Mesenchymal stem cell (in vitro differentiated cells and primary cell): Measurements from ENCODE around the gene SYT14.
"Not testable (repeated sequence)": the region's sequence is repeated elsewhere in the genome, so short reads cannot be mapped to it uniquely, and the experiment has no call there.

Source experiments
- DNase-seq: peaks from one replicate; pipeline ENCODE4 v3.0.0-alpha.2; 2013
- H2AFZ ChIP-seq: one replicate; pipeline ENCODE4 v1.6.1; 2013; ENCODE audit warnings: low read depth, mild to moderate bottlenecking, control low read depth, inconsistent platforms, low read length, moderate library complexity
- H2AK5ac ChIP-seq: 2 replicates; pipeline ENCODE4 v1.6.1; 2013; ENCODE audit warnings: low read length, moderate library complexity, mild to moderate bottlenecking, inconsistent platforms; ENCODE audit not compliant: severe bottlenecking
- H2BK120ac ChIP-seq: one replicate; pipeline ENCODE4 v1.6.1; 2013; ENCODE audit warnings: low read depth, mild to moderate bottlenecking, inconsistent platforms, low read length, moderate library complexity
- H2BK12ac ChIP-seq, 2 experiments: one replicate each; pipeline ENCODE4 v1.6.1; 2013; ENCODE audit warnings: inconsistent platforms in 2 of 2, low read length in 2 of 2, mild to moderate bottlenecking in 2 of 2, moderate library complexity in 2 of 2, control low read depth in 1 of 2
- H2BK15ac ChIP-seq: one replicate; pipeline ENCODE4 v1.6.1; 2013; ENCODE audit warnings: mild to moderate bottlenecking, low read depth, inconsistent platforms; ENCODE audit not compliant: poor library complexity, severe bottlenecking
- H2BK5ac ChIP-seq: 2 replicates; pipeline ENCODE4 v1.6.1; 2013; ENCODE audit warnings: low read depth, mild to moderate bottlenecking, low read length, control low read depth, inconsistent platforms; ENCODE audit not compliant: poor library complexity, severe bottlenecking
- H3K14ac ChIP-seq, 2 experiments: one replicate each; pipeline ENCODE4 v1.6.1; 2013; ENCODE audit warnings: inconsistent platforms in 2 of 2, low read length in 2 of 2, control low read depth in 1 of 2, mild to moderate bottlenecking in 1 of 2, moderate library complexity in 1 of 2
- H3K18ac ChIP-seq, 2 experiments: one replicate each; pipeline ENCODE4 v1.6.1; 2013; ENCODE audit warnings: inconsistent platforms in 2 of 2, low read length in 2 of 2, control low read depth in 1 of 2, low read depth in 1 of 2, mild to moderate bottlenecking in 1 of 2
- H3K23ac ChIP-seq, 2 experiments: one replicate each; pipeline ENCODE4 v1.6.1; 2013; ENCODE audit warnings: inconsistent platforms in 2 of 2, low read length in 2 of 2, mild to moderate bottlenecking in 2 of 2, moderate library complexity in 2 of 2, control low read depth in 1 of 2
- H3K27ac ChIP-seq: 2 replicates; pipeline ENCODE4 v1.5.1; 2013; ENCODE audit warnings: mild to moderate bottlenecking, moderate library complexity, low read length, control low read depth, inconsistent platforms; ENCODE audit not compliant: poor library complexity, severe bottlenecking
- H3K27me3 ChIP-seq, 2 experiments: 2 replicates each; pipeline versions ENCODE4 v1.6.1 to v1.7.0; 2013; ENCODE audit warnings: low read length in 2 of 2, mild to moderate bottlenecking in 2 of 2, moderate library complexity in 2 of 2, control low read depth in 1 of 2, inconsistent platforms in 1 of 2; ENCODE audit not compliant: control insufficient read depth in 1 of 2, insufficient read depth in 1 of 2
- H3K36me3 ChIP-seq, 2 experiments: 2 replicates each; pipeline versions ENCODE4 v1.6.1 to v1.7.0; 2013; ENCODE audit warnings: low read length in 2 of 2, control low read depth in 1 of 2, inconsistent platforms in 1 of 2, low read depth in 1 of 2, mild to moderate bottlenecking in 1 of 2; ENCODE audit not compliant: insufficient read depth in 2 of 2, control insufficient read depth in 1 of 2
- H3K4ac ChIP-seq, 2 experiments: one replicate each; pipeline ENCODE4 v1.6.1; 2013; ENCODE audit warnings: inconsistent platforms in 2 of 2, low read length in 2 of 2, mild to moderate bottlenecking in 2 of 2, moderate library complexity in 2 of 2, control low read depth in 1 of 2, low read depth in 1 of 2
- H3K4me1 ChIP-seq: 2 replicates; pipeline ENCODE4 v1.6.1; 2013; ENCODE audit warnings: low read depth, low read length, control low read depth; ENCODE audit not compliant: control insufficient read depth, insufficient read depth
- H3K4me2 ChIP-seq: 2 replicates; pipeline ENCODE4 v1.6.1; 2013; ENCODE audit warnings: low read length, mild to moderate bottlenecking, inconsistent platforms; ENCODE audit not compliant: poor library complexity, severe bottlenecking
- H3K4me3 ChIP-seq, 2 experiments: 2 replicates each; pipeline versions ENCODE4 v1.5.1 to v1.7.0; 2013; ENCODE audit warnings: low read length in 2 of 2, mild to moderate bottlenecking in 2 of 2, control low read depth in 1 of 2, low read depth in 1 of 2; ENCODE audit not compliant: insufficient read depth in 1 of 2
- H3K79me1 ChIP-seq: replicated peaks from 2 replicates; pipeline ENCODE4 v1.6.1; 2013; ENCODE audit warnings: mild to moderate bottlenecking, control low read depth, low read length, inconsistent platforms; ENCODE audit not compliant: poor library complexity, severe bottlenecking
- H3K9ac ChIP-seq: 2 replicates; pipeline ENCODE4 v1.7.0; 2013; ENCODE audit warnings: mild to moderate bottlenecking, low read length, moderate library complexity
- H3K9me3 ChIP-seq: 2 replicates; pipeline ENCODE4 v1.7.0; 2013; ENCODE audit warnings: mild to moderate bottlenecking, low read length; ENCODE audit not compliant: control insufficient read depth
- H4K8ac ChIP-seq: one replicate; pipeline ENCODE4 v1.6.1; 2013; ENCODE audit warnings: inconsistent platforms, mild to moderate bottlenecking, low read length, moderate library complexity
- H4K91ac ChIP-seq: one replicate; pipeline ENCODE4 v1.6.1; 2013; ENCODE audit warnings: mild to moderate bottlenecking, low read length, inconsistent platforms
- WGBS: methylation state at CpG from one replicate; pipeline ENCODE4 v1.1.7; 2013; ENCODE audit warnings: mixed read lengths; 5-methylcytosine and 5-hydroxymethylcytosine counted together

Gene SYT14

DNA sequence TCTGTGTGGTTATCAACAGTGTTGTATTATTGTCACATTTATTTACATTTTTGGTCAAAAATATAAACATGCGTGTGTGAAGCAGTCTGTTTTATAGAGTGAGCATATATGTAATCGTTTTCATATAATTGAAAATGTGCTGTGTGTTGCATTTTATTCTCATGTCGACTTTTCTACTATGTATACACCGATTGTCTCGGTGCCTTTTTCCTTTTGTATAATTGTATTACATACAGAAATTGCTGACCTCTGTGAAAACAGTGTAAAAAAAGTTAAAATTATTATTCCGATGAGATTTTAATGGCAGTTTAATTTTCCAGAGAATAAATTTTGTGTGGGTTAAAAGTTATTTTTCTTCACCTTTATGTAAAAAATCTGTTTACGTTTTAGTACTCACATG is 232.2 kb downstream of the SYT14 start:
- Histone ChIP-seq H3K27me3 (no peaks in the 10 kb centered on the region), H3K4me2 (no peak overlapping the region), H2BK12ac (no peak overlapping the region), H3K14ac (no peak overlapping the region), H3K4me1 (no peaks in the 10 kb centered on the region), H2BK15ac (no peak overlapping the region), H2BK5ac (no peak overlapping the region), H2BK120ac (no peak overlapping the region), H3K4ac (no peak overlapping the region), H3K36me3 (no peaks in the 10 kb centered on the region), H3K79me1 (no peaks in the 10 kb centered on the region), H4K8ac (no peak overlapping the region), H3K27ac (no peak overlapping the region), H3K9me3 (no peaks in the 10 kb centered on the region), H3K18ac (no peak overlapping the region), H3K4me3 (no peak overlapping the region), H3K9ac (no peak overlapping the region), H4K91ac (no peak overlapping the region), H2AFZ (no peak overlapping the region), H3K23ac (no peak overlapping the region), H2AK5ac (no peak overlapping the region)
- 46% methylated on average over 3 of the region's 7 CpGs for WGBS
- peak; percentile 57 for DNase-seq

DNA sequence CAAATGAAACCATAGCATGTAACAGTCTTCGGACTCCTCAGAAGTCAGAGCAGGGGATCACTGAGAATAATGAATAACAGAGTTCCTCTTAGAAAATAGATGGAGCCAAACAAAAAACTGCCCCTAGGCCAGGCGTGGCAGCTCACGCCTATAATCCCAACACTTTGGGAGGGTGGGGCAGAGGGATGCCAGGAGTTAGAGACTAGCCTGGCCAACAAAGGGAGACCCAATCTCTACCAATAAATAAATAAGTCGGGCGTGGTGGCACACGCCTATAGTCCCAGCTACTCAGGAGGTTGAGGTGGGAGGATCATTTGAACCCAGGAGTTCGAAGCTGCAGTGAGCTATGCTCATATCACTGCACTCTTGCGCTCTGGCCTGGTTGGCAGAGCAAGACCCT is 236.1 kb downstream of the SYT14 start:
- H3K4me1 ChIP-seq: no peaks in the 10 kb centered on the region
- no peak overlapping the region for H3K9ac ChIP-seq
- H4K91ac ChIP-seq: no peak overlapping the region
- H3K14ac ChIP-seq: no peak overlapping the region
- H3K27ac ChIP-seq: no peak overlapping the region
- H3K79me1 ChIP-seq: no peaks in the 10 kb centered on the region
- DNase-seq: no peak
- H2BK120ac ChIP-seq: no peak overlapping the region
- H3K4ac ChIP-seq: no peak overlapping the region
- H3K27me3 ChIP-seq: no peaks in the 10 kb centered on the region
- H3K4me3 ChIP-seq: no peak overlapping the region
- H2BK12ac ChIP-seq: no peak overlapping the region
- no peak overlapping the region for H4K8ac ChIP-seq
- H2AK5ac ChIP-seq: no peak overlapping the region
- H2AFZ ChIP-seq: no peak overlapping the region
- H3K23ac ChIP-seq: no peak overlapping the region
- no peak overlapping the region for H3K4me2 ChIP-seq
- no peaks in the 10 kb centered on the region for H3K36me3 ChIP-seq
- no peak overlapping the region for H2BK5ac ChIP-seq
- WGBS: over 99% methylated on average over 8 of the region's 8 CpGs
- no peaks in the 10 kb centered on the region for H3K9me3 ChIP-seq
- no peak overlapping the region for H3K18ac ChIP-seq
- no peak overlapping the region for H2BK15ac ChIP-seq

DNA sequence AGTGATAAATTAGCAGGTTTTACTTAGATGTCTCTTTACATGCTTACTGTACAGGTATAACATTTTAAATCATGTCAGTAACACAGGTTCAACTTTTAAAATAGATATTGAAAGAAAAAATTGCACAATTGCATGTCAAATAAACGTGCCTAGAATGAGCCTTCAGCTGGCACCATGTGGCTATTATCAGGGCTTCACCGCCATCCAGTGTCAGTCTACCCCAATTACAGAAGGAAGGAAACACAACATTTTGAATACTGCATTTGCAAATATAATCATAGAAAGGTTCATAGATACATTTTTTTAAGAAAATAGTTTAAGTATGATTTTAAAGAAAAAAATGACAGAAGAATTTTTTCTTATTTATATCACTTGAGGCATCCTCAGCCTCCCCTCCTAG is 247.0 kb downstream of the SYT14 start:
- H3K27ac ChIP-seq: no peak overlapping the region
- no peak for DNase-seq
- no peak overlapping the region for H2BK5ac ChIP-seq
- H3K14ac ChIP-seq: no peak overlapping the region
- no peak overlapping the region for H3K4me2 ChIP-seq
- no peak overlapping the region for H3K9ac ChIP-seq
- H3K4ac ChIP-seq: no peak overlapping the region
- no peak overlapping the region for H2BK120ac ChIP-seq
- H3K4me1 ChIP-seq: peaks cover 3% of the 10 kb centered on the region
- no peak overlapping the region for H2BK15ac ChIP-seq
- H3K18ac ChIP-seq: no peak overlapping the region
- H3K4me3 ChIP-seq: no peak overlapping the region
- no peak overlapping the region for H2BK12ac ChIP-seq
- H3K27me3 ChIP-seq: peaks cover 0 to 7% of the 10 kb centered on the region in 2 experiments
- no peak overlapping the region for H2AFZ ChIP-seq
- no peak overlapping the region for H4K8ac ChIP-seq
- no peak overlapping the region for H2AK5ac ChIP-seq
- H3K36me3 ChIP-seq: no peaks in the 10 kb centered on the region
- no peak overlapping the region for H4K91ac ChIP-seq
- no peak overlapping the region for H3K23ac ChIP-seq
- H3K79me1 ChIP-seq: no peaks in the 10 kb centered on the region
- WGBS: 77% methylated on average over 2 of the region's 2 CpGs
- H3K9me3 ChIP-seq: no peaks in the 10 kb centered on the region

DNA sequence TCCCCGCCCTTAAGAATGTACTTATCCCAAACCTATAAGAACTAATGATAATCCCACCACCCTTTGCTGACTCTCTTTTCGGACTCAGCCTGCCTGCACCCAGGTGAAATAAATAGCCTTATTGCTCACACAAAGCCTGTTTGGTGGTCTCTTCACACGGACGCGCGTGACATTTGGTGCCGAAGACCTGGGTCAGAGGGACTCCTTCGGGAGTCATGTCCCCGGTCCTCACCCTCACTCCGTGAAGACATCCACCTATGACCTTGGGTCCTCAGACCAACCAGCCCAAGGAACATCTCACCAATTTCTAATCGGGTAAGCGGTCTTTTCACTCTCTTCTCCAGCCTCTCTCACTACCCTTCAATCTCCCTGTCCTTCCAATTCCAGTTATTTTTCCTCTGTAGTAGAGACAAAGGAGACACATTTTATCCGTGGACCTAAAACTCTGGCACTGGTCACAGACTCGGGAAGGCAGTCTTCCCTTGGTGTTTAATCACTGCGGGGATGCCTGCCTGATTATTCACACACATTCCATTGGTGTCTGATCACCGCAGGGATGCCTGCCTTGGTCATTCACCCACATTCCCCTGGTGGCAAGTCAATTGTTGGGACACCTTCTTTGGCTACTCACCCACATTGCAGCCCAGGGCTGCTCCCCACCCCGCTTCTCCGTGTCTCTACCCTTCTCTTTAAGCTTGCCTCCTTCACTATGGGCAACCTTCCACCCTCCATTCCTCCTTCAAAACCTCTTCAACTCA is 250.0 kb downstream of the SYT14 start:
- not testable (repeated sequence) for H2AFZ ChIP-seq, H3K27me3 ChIP-seq, H3K14ac ChIP-seq, H3K23ac ChIP-seq, H3K4ac ChIP-seq, H2BK120ac ChIP-seq, H3K79me1 ChIP-seq, H3K4me2 ChIP-seq, H2BK15ac ChIP-seq, H4K8ac ChIP-seq, H3K4me3 ChIP-seq, H3K4me1 ChIP-seq, H3K36me3 ChIP-seq, H3K9me3 ChIP-seq, H4K91ac ChIP-seq, H3K9ac ChIP-seq
- 61% methylated on average over 18 of the region's 18 CpGs for WGBS
- Histone ChIP-seq H3K18ac (peak overlapping the region in 1 of 2 experiments; percentile 14), H2BK5ac (peak overlapping the region; percentile 80), H2AK5ac (peak overlapping the region; percentile 69), H3K27ac (peak overlapping the region; percentile 70), H2BK12ac (peak overlapping the region in 1 of 2 experiments; percentile 57)
- DNase-seq: peak; percentile 64
